Measurements from ENCODE around the gene TMEM163.

The TMEM163 gene

GRCh38 chr2:134625311-134625710 is 93.5 kb downstream of the TMEM163 start:
- no peaks in the 10 kb centered on the region for H3K79me2 ChIP-seq (ENCODE audit: insufficient read depth, low read length)
- no peak overlapping the region for H3K4me3 ChIP-seq (ENCODE audit: low read depth, low read length, poor library complexity, severe bottlenecking)
- TF ChIP-seq EZH2 (IDR thresholded peaks at IDR 0.05; ENCODE audit: borderline replicate concordance, low read length) = no peak
- no peak for TF ChIP-seq CTCF (IDR thresholded peaks at IDR 0.05; ENCODE audit: low read length)

GRCh38 chr2:134623796-134624195 is 95.0 kb downstream of the TMEM163 start:
- Histone ChIP-seq H3K4me1 (ENCODE audit: insufficient read depth, low read length, severe bottlenecking) (no peaks in the 10 kb centered on the region), H3K4me2 (ENCODE audit: low read length) (no peak overlapping the region), H3K9me2 (ENCODE audit: low read depth, low read length) (no peaks in the 10 kb centered on the region), H4K20me1 (ENCODE audit: insufficient read depth, low read length) (no peaks in the 10 kb centered on the region), H3K4me3 (ENCODE audit: low read depth, low read length, poor library complexity, severe bottlenecking) (no peak overlapping the region), H3K79me2 (ENCODE audit: insufficient read depth, low read length) (no peaks in the 10 kb centered on the region), H3K9ac (ENCODE audit: low read length) (no peak overlapping the region), H3K36me3 (ENCODE audit: insufficient read depth, low read length) (no peaks in the 10 kb centered on the region), H3K9me3 (ENCODE audit: low read length) (peaks cover 4% of the 10 kb centered on the region), H3K27ac (ENCODE audit: low read depth, low read length, poor library complexity, severe bottlenecking) (no peak overlapping the region), H3F3A (ENCODE audit: insufficient read depth, low read length) (no peaks in the 10 kb centered on the region), H3K27me3 (ENCODE audit: insufficient read depth, low read length) (peaks cover 5% of the 10 kb centered on the region; the same call in 1 of the 2 replicates), H2AFZ (ENCODE audit: low read length) (no peak overlapping the region)
- no peak for TF ChIP-seq CTCF (IDR thresholded peaks at IDR 0.05; ENCODE audit: low read length)
- no peak for TF ChIP-seq EZH2 (IDR thresholded peaks at IDR 0.05; ENCODE audit: borderline replicate concordance, low read length)

More at GRCh38 chr2:134625311-134625710, 93.5 kb downstream of the TMEM163 start:
- no peak overlapping the region for H3K4me2 ChIP-seq (ENCODE audit: low read length)
- no peaks in the 10 kb centered on the region for H3K4me1 ChIP-seq (ENCODE audit: insufficient read depth, low read length, severe bottlenecking)
- H3F3A ChIP-seq (ENCODE audit: insufficient read depth, low read length) = no peaks in the 10 kb centered on the region
- no peaks in the 10 kb centered on the region for H3K9me3 ChIP-seq (ENCODE audit: low read length)
- no peak overlapping the region for H2AFZ ChIP-seq (ENCODE audit: low read length)
- no peaks in the 10 kb centered on the region for H3K36me3 ChIP-seq (ENCODE audit: insufficient read depth, low read length)
- no peaks in the 10 kb centered on the region for H3K9me2 ChIP-seq (ENCODE audit: low read depth, low read length)
- no peak overlapping the region for H3K9ac ChIP-seq (ENCODE audit: low read length)
- no peak overlapping the region for H3K27ac ChIP-seq (ENCODE audit: low read depth, low read length, poor library complexity, severe bottlenecking)
- no peaks in the 10 kb centered on the region for H4K20me1 ChIP-seq (ENCODE audit: insufficient read depth, low read length)
- peaks cover 5% of the 10 kb centered on the region; the same call in 1 of the 2 replicates for H3K27me3 ChIP-seq (ENCODE audit: insufficient read depth, low read length)

GRCh38 chr2:134623046-134623445 is 95.8 kb downstream of the TMEM163 start:
- no peaks in the 10 kb centered on the region for H4K20me1 ChIP-seq (ENCODE audit: insufficient read depth, low read length)
- H3K9ac ChIP-seq (ENCODE audit: low read length) = no peak overlapping the region
- H3K79me2 ChIP-seq (ENCODE audit: insufficient read depth, low read length) = no peaks in the 10 kb centered on the region; the same call in 1 of the 2 replicates
- H3K9me2 ChIP-seq (ENCODE audit: low read depth, low read length) = no peaks in the 10 kb centered on the region
- H3K27ac ChIP-seq (ENCODE audit: low read depth, low read length, poor library complexity, severe bottlenecking) = no peak overlapping the region
- H3K27me3 ChIP-seq (ENCODE audit: insufficient read depth, low read length) = peaks cover 5% of the 10 kb centered on the region; the same call in 1 of the 2 replicates
- TF ChIP-seq EZH2 (IDR thresholded peaks at IDR 0.05; ENCODE audit: borderline replicate concordance, low read length) (no peak), CTCF (IDR thresholded peaks at IDR 0.05; ENCODE audit: low read length) (no peak)
- no peak overlapping the region for H3K4me2 ChIP-seq (ENCODE audit: low read length)
- H2AFZ ChIP-seq (ENCODE audit: low read length) = no peak overlapping the region
- peaks cover 6% of the 10 kb centered on the region for H3K9me3 ChIP-seq (ENCODE audit: low read length)
- H3K36me3 ChIP-seq (ENCODE audit: insufficient read depth, low read length) = no peaks in the 10 kb centered on the region
- no peaks in the 10 kb centered on the region for H3K4me1 ChIP-seq (ENCODE audit: insufficient read depth, low read length, severe bottlenecking)
- no peak overlapping the region for H3K4me3 ChIP-seq (ENCODE audit: low read depth, low read length, poor library complexity, severe bottlenecking)
- H3F3A ChIP-seq (ENCODE audit: insufficient read depth, low read length) = no peaks in the 10 kb centered on the region

Measured in OCI-LY1 (cell line).